Smooth muscle cell (in vitro differentiated cells): ENCODE data around the gene C20orf141. TPM values are rescaled to one million over a fixed set of nuclear protein-coding genes. Genes with fewer than 3 reads are reported as not detected.

ENCODE experiments used
- DNase-seq: peaks from one replicate; lab custom pipeline; 2025; ENCODE audit not compliant: unreplicated experiment; lab: John Stamatoyannopoulos, UW
- H2AFZ ChIP-seq: fragments of 200-600 bp; sonication (generic); 2 replicates; pipeline ENCODE4 v1.6.0; 2016; ENCODE audit warnings: antibody characterized with exemption, low read depth, mild to moderate bottlenecking
- H3F3A ChIP-seq: fragments of 200-600 bp; sonication (generic); 2 replicates; pipeline ENCODE4 v1.6.0; 2017; ENCODE audit warnings: antibody characterized with exemption, low read depth
- H3K27ac ChIP-seq: fragments of 200-600 bp; sonication (generic); 2 replicates; pipeline ENCODE4 v1.5.1; 2016; ENCODE audit warnings: low read depth, mild to moderate bottlenecking
- H3K27me3 ChIP-seq: fragments of 200-600 bp; sonication (generic); 2 replicates; pipeline ENCODE4 v1.6.1; 2016; ENCODE audit warnings: low read depth, mild to moderate bottlenecking
- H3K36me3 ChIP-seq: fragments of 200-600 bp; sonication (generic); 2 replicates; pipeline ENCODE4 v1.5.1; 2016; ENCODE audit warnings: low read depth
- H3K4me1 ChIP-seq: fragments of 200-600 bp; sonication (generic); 2 replicates; pipeline ENCODE4 v1.5.1; 2016; ENCODE audit warnings: low read depth
- H3K4me2 ChIP-seq: fragments of 200-600 bp; sonication (generic); 2 replicates; pipeline ENCODE4 v1.6.0; 2016; ENCODE audit warnings: mild to moderate bottlenecking
- H3K4me3 ChIP-seq: fragments of 200-600 bp; sonication (generic); 2 replicates; pipeline ENCODE4 v1.5.1; 2016; ENCODE audit warnings: mild to moderate bottlenecking
- H3K79me2 ChIP-seq: fragments of 200-600 bp; sonication (generic); 2 replicates; pipeline ENCODE4 v1.6.0; 2016; ENCODE audit warnings: low read depth, mild to moderate bottlenecking
- H3K9ac ChIP-seq: fragments of 200-600 bp; sonication (generic); 2 replicates; pipeline ENCODE4 v1.6.0; 2016; ENCODE audit warnings: low read depth
- H3K9me3 ChIP-seq: fragments of 200-600 bp; sonication (generic); replicated peaks from 2 replicates; pipeline ENCODE4 v1.5.1; 2016; ENCODE audit warnings: low read depth
- H4K20me1 ChIP-seq: fragments of 200-600 bp; sonication (generic); 2 replicates; pipeline ENCODE4 v1.6.0; 2016; ENCODE audit warnings: low read depth
- WGBS: methylation state at CpG from one replicate; pipeline ENCODE4 v1.1.7; 2016; ENCODE audit warnings: low lambda C conversion rate; 5-methylcytosine and 5-hydroxymethylcytosine counted together
- polyA plus RNA-seq: library from polyadenylated mRNA; unstranded; fragments of >200 nt; fragmentation: Nextera tagmentation; extraction: Ambion mirVana; gene quantifications from 2 replicates; pipeline ENCODE4 v1.2.1, GENCODE V29; 2016
- total RNA-seq: library from RNA; depleted of rRNA; stranded (reverse); fragments of >200 nt; gene quantifications from 2 replicates; pipeline ENCODE4 v1.2.3, GENCODE V29; 2014
- TF ChIP-seq, protein P1 (sequence below): fragments of 200-600 bp; sonication (generic); IDR thresholded peaks from 2 replicates; pipeline ENCODE4 v1.5.1; 2017; ENCODE audit warnings: borderline replicate concordance, mild to moderate bottlenecking, antibody characterized with exemption; ENCODE audit not compliant: insufficient read depth, poor library complexity, severe bottlenecking

The C20orf141 gene
- total and polyA plus RNA-seq, 2 experiments from 2014 or later, result not detected

DNA sequence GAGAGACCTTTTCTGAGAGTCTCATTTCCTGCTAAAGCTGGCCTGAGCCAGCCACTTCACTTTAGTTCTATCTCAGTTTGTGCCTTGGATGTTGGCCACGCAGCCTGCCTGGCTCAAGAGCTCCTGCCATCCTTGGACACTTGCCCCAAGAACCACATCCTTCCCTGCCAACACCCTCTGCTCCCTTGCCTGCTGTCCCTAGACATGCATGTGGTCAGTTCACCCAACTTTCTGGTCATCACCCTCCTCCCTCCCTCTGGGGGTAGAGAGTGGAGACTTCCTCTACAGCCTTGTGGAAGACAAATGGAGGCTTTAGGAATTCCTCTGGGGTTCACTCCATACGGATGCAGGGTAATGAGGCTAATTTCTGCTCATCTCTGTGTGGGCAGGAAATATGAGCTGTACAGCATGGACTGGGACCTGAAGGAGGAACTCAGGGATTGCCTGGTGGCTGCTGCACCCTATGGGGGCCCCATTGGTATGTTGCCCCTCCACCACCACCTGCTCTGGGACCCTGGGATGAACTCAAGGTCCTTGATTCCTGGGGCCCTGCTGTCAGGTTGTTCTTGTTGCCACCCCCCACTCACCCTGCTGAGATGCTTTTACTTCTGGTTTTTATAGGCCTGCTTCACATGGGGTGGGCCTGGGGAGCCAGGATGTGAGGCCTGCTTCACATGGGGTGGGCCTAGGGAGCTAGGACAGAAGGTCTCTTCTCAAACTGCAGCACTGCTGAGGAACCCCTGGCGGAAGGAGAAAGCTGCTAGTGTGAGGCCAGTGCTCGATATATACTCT, 44.7 kb downstream of the C20orf141 start:
- H2AFZ ChIP-seq, result no peak overlapping the region
- H4K20me1 ChIP-seq, result peaks cover 32% of the 10 kb centered on the region
- DNase-seq, result no peak
- TF ChIP-seq, protein P1, sequence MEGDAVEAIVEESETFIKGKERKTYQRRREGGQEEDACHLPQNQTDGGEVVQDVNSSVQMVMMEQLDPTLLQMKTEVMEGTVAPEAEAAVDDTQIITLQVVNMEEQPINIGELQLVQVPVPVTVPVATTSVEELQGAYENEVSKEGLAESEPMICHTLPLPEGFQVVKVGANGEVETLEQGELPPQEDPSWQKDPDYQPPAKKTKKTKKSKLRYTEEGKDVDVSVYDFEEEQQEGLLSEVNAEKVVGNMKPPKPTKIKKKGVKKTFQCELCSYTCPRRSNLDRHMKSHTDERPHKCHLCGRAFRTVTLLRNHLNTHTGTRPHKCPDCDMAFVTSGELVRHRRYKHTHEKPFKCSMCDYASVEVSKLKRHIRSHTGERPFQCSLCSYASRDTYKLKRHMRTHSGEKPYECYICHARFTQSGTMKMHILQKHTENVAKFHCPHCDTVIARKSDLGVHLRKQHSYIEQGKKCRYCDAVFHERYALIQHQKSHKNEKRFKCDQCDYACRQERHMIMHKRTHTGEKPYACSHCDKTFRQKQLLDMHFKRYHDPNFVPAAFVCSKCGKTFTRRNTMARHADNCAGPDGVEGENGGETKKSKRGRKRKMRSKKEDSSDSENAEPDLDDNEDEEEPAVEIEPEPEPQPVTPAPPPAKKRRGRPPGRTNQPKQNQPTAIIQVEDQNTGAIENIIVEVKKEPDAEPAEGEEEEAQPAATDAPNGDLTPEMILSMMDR, result no peak
- WGBS, result 95% methylated on average over 4 of the region's 4 CpGs
- no peaks in the 10 kb centered on the region for H3F3A ChIP-seq
- no peaks in the 10 kb centered on the region for H3K36me3 ChIP-seq
- H3K4me2 ChIP-seq, result no peak overlapping the region
- H3K9me3 ChIP-seq, result no peaks in the 10 kb centered on the region
- no peak overlapping the region for H3K27ac ChIP-seq
- H3K79me2 ChIP-seq, result no peaks in the 10 kb centered on the region
- no peaks in the 10 kb centered on the region for H3K4me1 ChIP-seq
- no peak overlapping the region for H3K9ac ChIP-seq
- no peak overlapping the region for H3K4me3 ChIP-seq
- H3K27me3 ChIP-seq, result no peaks in the 10 kb centered on the region

DNA sequence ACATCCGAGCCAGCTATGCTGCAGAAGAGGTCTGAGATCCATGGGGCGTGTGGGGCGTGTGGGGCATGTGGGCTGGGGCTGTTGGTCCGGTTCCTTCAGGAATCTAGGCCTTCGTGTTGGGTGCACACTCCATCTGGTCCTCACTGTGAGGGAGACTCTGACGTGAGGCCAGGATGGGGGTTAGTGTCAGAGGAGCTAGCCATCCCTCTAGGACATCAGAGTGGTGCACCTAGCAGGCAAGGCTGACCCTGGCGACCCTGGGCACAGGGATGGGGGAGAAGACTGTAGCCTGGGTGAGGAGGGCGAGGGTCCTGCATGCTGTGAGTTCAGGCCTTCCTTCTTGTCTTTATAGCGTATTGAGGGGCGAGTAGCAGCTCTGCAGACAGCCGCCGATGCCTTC, 49.8 kb downstream of the C20orf141 start:
- no peak for DNase-seq
- no peaks in the 10 kb centered on the region for H3K79me2 ChIP-seq
- H3K4me2 ChIP-seq, result no peak overlapping the region
- H3K27ac ChIP-seq, result no peak overlapping the region
- no peaks in the 10 kb centered on the region for H3K9me3 ChIP-seq
- H3K9ac ChIP-seq, result no peak overlapping the region
- no peaks in the 10 kb centered on the region for H3F3A ChIP-seq
- no peaks in the 10 kb centered on the region for H3K36me3 ChIP-seq
- no peak overlapping the region for H3K4me3 ChIP-seq
- H3K4me1 ChIP-seq, result no peaks in the 10 kb centered on the region
- WGBS, result 95% methylated on average over 12 of the region's 12 CpGs
- H3K27me3 ChIP-seq, result no peaks in the 10 kb centered on the region
- H4K20me1 ChIP-seq, result peaks cover 3% of the 10 kb centered on the region
- no peak overlapping the region for H2AFZ ChIP-seq
- TF ChIP-seq, protein P1, result no peak

DNA sequence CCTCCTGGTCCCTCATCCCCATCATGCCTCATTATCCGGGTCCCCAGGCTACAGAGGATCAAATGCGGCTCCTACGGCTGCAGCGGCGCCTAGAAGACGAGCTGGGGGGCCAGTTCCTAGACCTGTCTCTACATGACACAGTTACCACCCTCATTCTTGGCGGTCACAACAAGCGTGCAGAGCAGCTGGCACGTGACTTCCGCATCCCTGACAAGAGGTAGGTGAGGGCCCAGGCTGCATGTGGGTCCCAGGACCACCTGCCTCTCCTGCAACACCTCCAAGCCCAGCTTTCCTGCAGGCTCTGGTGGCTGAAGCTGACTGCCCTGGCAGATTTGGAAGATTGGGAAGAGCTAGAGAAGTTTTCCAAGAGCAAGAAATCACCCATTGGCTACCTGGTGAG, 50.3 kb downstream of the C20orf141 start:
- no peaks in the 10 kb centered on the region for H3K9me3 ChIP-seq
- H3K4me3 ChIP-seq, result no peak overlapping the region
- TF ChIP-seq, protein P1, result no peak
- 97% methylated on average over 10 of the region's 10 CpGs for WGBS
- no peak overlapping the region for H3K27ac ChIP-seq
- H3F3A ChIP-seq, result no peaks in the 10 kb centered on the region
- H3K4me2 ChIP-seq, result no peak overlapping the region
- no peaks in the 10 kb centered on the region for H3K4me1 ChIP-seq
- no peak overlapping the region for H2AFZ ChIP-seq
- no peaks in the 10 kb centered on the region for H3K36me3 ChIP-seq
- H4K20me1 ChIP-seq, result no peaks in the 10 kb centered on the region
- no peak overlapping the region for H3K9ac ChIP-seq
- DNase-seq, result no peak
- no peaks in the 10 kb centered on the region for H3K79me2 ChIP-seq
- H3K27me3 ChIP-seq, result no peaks in the 10 kb centered on the region

Other genes with a start within 250 kb of the C20orf141 start
- gene NOP56, start 162.4 kb upstream of the C20orf141 start, total RNA-seq, result 99.2 and 108 TPM in 2 replicates
- 115 and 154 TPM in 2 replicates for gene NOP56, start 162.4 kb upstream of the C20orf141 start, polyA plus RNA-seq
- gene IDH3B, start 150.8 kb upstream of the C20orf141 start, total RNA-seq, result 64.2 and 72.3 TPM in 2 replicates
- 89.6 and 122 TPM in 2 replicates for gene IDH3B, start 150.8 kb upstream of the C20orf141 start, polyA plus RNA-seq
- gene EBF4, start 122.2 kb upstream of the C20orf141 start, total RNA-seq, result 8.2 and 9.7 TPM in 2 replicates
- gene EBF4, start 122.2 kb upstream of the C20orf141 start, polyA plus RNA-seq, result 19.0 and 21.8 TPM in 2 replicates
- 40.2 and 54.0 TPM in 2 replicates for gene CPXM1, start 14.4 kb upstream of the C20orf141 start, total RNA-seq
- gene CPXM1, start 14.4 kb upstream of the C20orf141 start, polyA plus RNA-seq, result 74.8 and 99.3 TPM in 2 replicates
- gene TMEM239, start 1.4 kb downstream of the C20orf141 start, total RNA-seq, result not detected in 2 replicates
- not detected in 2 replicates for gene TMEM239, start 1.4 kb downstream of the C20orf141 start, polyA plus RNA-seq
- 18.7 and 24.2 TPM in 2 replicates for gene PCED1A, start 25.7 kb downstream of the C20orf141 start, total RNA-seq
- gene PCED1A, start 25.7 kb downstream of the C20orf141 start, polyA plus RNA-seq, result 43.7 and 46.7 TPM in 2 replicates
- gene VPS16, start 25.8 kb downstream of the C20orf141 start, total RNA-seq, result 26.3 and 30.2 TPM in 2 replicates
- gene VPS16, start 25.8 kb downstream of the C20orf141 start, polyA plus RNA-seq, result 32.4 and 36.9 TPM in 2 replicates
- 48.9 and 66.1 TPM in 2 replicates for gene PTPRA, start 58.5 kb downstream of the C20orf141 start, total RNA-seq
- gene PTPRA, start 58.5 kb downstream of the C20orf141 start, polyA plus RNA-seq, result 35.3 and 38.4 TPM in 2 replicates
- gene GNRH2, start 228.6 kb downstream of the C20orf141 start, total RNA-seq, result not detected in 2 replicates
- gene GNRH2, start 228.6 kb downstream of the C20orf141 start, polyA plus RNA-seq, result not detected in 2 replicates
- 18.3 and 24.4 TPM in 2 replicates for gene MRPS26, start 231.1 kb downstream of the C20orf141 start, total RNA-seq
- gene MRPS26, start 231.1 kb downstream of the C20orf141 start, polyA plus RNA-seq, result 62.9 and 79.6 TPM in 2 replicates